HepG2 (cell line): Measurements from ENCODE around the gene KCNK7. TPM values are rescaled to one million over a fixed set of nuclear protein-coding genes. Genes with fewer than 3 reads are reported as not detected.

Experiments used
- GTF3A ChIP-seq: sonication (generic); formaldehyde crosslinking; conservative IDR thresholded peaks from 2 replicates; pipeline ENCODE4 v1.4.0; 2020; ENCODE audit warnings: mild to moderate bottlenecking, missing genetic modification reagents
- IKZF4 ChIP-seq: sonication (generic); formaldehyde crosslinking; IDR thresholded peaks from 2 replicates; pipeline ENCODE4 v1.5.1; 2020; ENCODE audit warnings: borderline replicate concordance, mild to moderate bottlenecking, low read depth, missing genetic modification reagents; ENCODE audit errors: not compliant biosample characterization
- RAD51 ChIP-seq: fragments of 450-650 bp; IDR thresholded peaks from 2 replicates; pipeline ENCODE4 v1.6.1; 2016; ENCODE audit warnings: borderline replicate concordance
- SMAD1 ChIP-seq: sonication (generic); formaldehyde crosslinking; IDR thresholded peaks from 2 replicates; pipeline ENCODE4 v1.4.0; 2020; ENCODE audit warnings: missing genetic modification reagents, low read depth, mild to moderate bottlenecking, borderline replicate concordance
- XRCC5 ChIP-seq: fragments of 200-400 bp; formaldehyde crosslinking; optimal IDR thresholded peaks from 2 replicates; pipeline ENCODE3; 2017; ENCODE audit warnings: mild to moderate bottlenecking, low read length
- ZBTB3 ChIP-seq: sonication (generic); formaldehyde crosslinking; IDR thresholded peaks from 2 replicates; pipeline ENCODE4 v1.4.0; 2020; ENCODE audit warnings: low read depth, mild to moderate bottlenecking, moderate library complexity, missing genetic modification reagents, borderline replicate concordance
- ZBTB8A ChIP-seq: sonication (generic); formaldehyde crosslinking; IDR thresholded peaks from 2 replicates; pipeline ENCODE4 v1.4.0; 2020; ENCODE audit warnings: mild to moderate bottlenecking, low read depth, missing genetic modification reagents, borderline replicate concordance
- polyA plus RNA-seq, 8 experiments: library from polyadenylated mRNA; depleted of rRNA in 3 of 8; stranded (reverse) in 7 of 8; unstranded in 1 of 8; fragments of >200 nt; fragmentation: Illumina TruSeq in 4 of 8; extraction: Trizol in 4 of 8; gene quantifications; 2 replicates each; pipeline versions ENCODE4 v1.2.1 to v1.2.3, GENCODE V29; 2011 to 2016; ENCODE audit warnings: low read depth in 4 of 8, missing spikeins in 1 of 8, mixed read lengths in 1 of 8; ENCODE audit not compliant: insufficient read depth in 1 of 8
- total RNA-seq, 5 experiments: library from RNA; depleted of rRNA; stranded (reverse); fragments of >200 nt; fragmentation: Illumina TruSeq; extraction: Trizol; gene quantifications; 2 replicates each; pipeline ENCODE4 v1.2.3, GENCODE V29; 2016; ENCODE audit warnings: low read depth in 1 of 5
- TF ChIP-seq, protein P1 (sequence below): sonication (generic); formaldehyde crosslinking; IDR thresholded peaks from 2 replicates; pipeline ENCODE4 v1.9.0; 2021; ENCODE audit warnings: mild to moderate bottlenecking, missing genetic modification reagents
- TF ChIP-seq, protein P2 (sequence below): sonication (generic); formaldehyde crosslinking; IDR thresholded peaks from 2 replicates; pipeline ENCODE4 v1.4.0; 2020; ENCODE audit warnings: missing genetic modification reagents
- TF ChIP-seq, protein P3 (sequence below): sonication (generic); formaldehyde crosslinking; IDR thresholded peaks from 2 replicates; pipeline ENCODE4 v1.5.1; 2020; ENCODE audit warnings: mild to moderate bottlenecking, missing genetic modification reagents
- TF ChIP-seq, protein P4 (sequence below): IDR thresholded peaks from 2 replicates; pipeline ENCODE4 v1.6.1; 2016; ENCODE audit warnings: low read depth, missing genetic modification reagents, missing compliant biosample characterization

KCNK7 gene
- total and polyA plus RNA-seq, 2 of the 13 experiments (the other 11 are each of a cell fraction or from before 2014, with no cell fraction given), result 0.11 TPM; not detected in 1

DNA sequence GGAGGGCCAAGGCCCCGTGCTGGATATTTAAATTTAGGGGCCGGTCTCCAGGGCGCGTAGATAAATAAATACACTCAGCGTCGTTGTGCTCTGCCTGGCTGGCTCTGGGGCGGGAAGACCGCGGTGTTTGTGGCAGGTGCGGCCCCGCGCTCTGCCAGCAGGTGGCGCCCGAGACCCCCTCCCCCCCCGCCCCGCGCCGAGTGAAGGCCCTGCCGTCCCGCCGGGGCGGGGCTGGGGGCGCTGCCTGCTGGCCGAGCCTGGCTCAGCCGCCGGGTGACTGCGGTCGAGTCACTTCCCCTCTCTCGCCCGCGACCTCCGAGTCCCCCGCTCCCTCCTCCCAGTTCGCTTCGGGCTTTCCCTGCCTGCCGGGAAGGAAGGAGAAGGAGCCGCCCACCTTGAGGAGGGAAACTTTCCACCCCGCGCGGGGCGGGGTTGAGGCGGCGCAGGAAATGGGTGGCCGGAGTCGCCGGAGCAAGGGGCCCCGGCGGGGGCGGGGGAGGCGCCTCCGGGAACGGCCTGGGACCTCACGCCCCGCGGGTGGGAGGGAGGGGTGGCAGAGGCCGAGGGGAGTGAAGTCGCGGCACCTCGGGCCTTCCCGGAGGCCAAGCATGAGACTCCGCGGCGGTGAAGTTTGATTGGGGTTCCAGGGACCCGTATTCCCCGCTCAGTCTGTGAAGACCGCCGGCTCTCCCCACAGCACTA, 21.3 kb downstream of the KCNK7 start (continued):
- TF ChIP-seq, protein P1, sequence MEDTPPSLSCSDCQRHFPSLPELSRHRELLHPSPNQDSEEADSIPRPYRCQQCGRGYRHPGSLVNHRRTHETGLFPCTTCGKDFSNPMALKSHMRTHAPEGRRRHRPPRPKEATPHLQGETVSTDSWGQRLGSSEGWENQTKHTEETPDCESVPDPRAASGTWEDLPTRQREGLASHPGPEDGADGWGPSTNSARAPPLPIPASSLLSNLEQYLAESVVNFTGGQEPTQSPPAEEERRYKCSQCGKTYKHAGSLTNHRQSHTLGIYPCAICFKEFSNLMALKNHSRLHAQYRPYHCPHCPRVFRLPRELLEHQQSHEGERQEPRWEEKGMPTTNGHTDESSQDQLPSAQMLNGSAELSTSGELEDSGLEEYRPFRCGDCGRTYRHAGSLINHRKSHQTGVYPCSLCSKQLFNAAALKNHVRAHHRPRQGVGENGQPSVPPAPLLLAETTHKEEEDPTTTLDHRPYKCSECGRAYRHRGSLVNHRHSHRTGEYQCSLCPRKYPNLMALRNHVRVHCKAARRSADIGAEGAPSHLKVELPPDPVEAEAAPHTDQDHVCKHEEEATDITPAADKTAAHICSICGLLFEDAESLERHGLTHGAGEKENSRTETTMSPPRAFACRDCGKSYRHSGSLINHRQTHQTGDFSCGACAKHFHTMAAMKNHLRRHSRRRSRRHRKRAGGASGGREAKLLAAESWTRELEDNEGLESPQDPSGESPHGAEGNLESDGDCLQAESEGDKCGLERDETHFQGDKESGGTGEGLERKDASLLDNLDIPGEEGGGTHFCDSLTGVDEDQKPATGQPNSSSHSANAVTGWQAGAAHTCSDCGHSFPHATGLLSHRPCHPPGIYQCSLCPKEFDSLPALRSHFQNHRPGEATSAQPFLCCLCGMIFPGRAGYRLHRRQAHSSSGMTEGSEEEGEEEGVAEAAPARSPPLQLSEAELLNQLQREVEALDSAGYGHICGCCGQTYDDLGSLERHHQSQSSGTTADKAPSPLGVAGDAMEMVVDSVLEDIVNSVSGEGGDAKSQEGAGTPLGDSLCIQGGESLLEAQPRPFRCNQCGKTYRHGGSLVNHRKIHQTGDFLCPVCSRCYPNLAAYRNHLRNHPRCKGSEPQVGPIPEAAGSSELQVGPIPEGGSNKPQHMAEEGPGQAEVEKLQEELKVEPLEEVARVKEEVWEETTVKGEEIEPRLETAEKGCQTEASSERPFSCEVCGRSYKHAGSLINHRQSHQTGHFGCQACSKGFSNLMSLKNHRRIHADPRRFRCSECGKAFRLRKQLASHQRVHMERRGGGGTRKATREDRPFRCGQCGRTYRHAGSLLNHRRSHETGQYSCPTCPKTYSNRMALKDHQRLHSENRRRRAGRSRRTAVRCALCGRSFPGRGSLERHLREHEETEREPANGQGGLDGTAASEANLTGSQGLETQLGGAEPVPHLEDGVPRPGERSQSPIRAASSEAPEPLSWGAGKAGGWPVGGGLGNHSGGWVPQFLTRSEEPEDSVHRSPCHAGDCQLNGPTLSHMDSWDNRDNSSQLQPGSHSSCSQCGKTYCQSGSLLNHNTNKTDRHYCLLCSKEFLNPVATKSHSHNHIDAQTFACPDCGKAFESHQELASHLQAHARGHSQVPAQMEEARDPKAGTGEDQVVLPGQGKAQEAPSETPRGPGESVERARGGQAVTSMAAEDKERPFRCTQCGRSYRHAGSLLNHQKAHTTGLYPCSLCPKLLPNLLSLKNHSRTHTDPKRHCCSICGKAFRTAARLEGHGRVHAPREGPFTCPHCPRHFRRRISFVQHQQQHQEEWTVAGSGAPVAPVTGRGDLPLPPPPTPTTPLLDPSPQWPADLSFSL (CRISPR knock-in tag), result no peak
- TF ChIP-seq RAD51 (no peak), SMAD1 (CRISPR knock-in tag) (no peak), ZBTB8A (CRISPR knock-in tag) (no peak), GTF3A (CRISPR knock-in tag) (no peak), XRCC5 (peak; percentile 26), IKZF4 (CRISPR knock-in tag) (no peak), ZBTB3 (CRISPR knock-in tag) (no peak)
- TF ChIP-seq, protein P2, sequence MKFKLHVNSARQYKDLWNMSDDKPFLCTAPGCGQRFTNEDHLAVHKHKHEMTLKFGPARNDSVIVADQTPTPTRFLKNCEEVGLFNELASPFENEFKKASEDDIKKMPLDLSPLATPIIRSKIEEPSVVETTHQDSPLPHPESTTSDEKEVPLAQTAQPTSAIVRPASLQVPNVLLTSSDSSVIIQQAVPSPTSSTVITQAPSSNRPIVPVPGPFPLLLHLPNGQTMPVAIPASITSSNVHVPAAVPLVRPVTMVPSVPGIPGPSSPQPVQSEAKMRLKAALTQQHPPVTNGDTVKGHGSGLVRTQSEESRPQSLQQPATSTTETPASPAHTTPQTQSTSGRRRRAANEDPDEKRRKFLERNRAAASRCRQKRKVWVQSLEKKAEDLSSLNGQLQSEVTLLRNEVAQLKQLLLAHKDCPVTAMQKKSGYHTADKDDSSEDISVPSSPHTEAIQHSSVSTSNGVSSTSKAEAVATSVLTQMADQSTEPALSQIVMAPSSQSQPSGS (CRISPR knock-in tag), result no peak
- TF ChIP-seq, protein P3, sequence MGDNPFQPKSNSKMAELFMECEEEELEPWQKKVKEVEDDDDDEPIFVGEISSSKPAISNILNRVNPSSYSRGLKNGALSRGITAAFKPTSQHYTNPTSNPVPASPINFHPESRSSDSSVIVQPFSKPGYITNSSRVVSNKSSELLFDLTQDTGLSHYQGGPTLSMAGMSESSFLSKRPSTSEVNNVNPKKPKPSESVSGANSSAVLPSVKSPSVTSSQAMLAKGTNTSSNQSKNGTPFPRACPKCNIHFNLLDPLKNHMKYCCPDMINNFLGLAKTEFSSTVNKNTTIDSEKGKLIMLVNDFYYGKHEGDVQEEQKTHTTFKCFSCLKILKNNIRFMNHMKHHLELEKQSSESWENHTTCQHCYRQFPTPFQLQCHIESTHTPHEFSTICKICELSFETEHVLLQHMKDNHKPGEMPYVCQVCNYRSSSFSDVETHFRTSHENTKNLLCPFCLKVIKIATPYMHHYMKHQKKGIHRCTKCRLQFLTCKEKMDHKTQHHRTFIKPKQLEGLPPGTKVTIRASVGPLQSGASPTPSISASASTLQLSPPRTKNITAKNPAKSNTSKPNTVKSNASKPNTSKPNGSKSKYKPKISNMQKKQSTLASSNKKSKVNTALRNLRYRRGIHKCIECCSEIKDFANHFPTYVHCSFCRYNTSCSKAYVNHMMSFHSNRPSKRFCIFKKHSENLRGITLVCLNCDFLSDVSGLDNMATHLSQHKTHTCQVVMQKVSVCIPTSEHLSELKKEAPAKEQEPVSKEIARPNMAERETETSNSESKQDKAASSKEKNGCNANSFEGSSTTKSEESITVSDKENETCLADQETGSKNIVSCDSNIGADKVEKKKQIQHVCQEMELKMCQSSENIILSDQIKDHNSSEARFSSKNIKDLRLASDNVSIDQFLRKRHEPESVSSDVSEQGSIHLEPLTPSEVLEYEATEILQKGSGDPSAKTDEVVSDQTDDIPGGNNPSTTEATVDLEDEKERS (CRISPR knock-in tag), result no peak
- TF ChIP-seq, protein P4, sequence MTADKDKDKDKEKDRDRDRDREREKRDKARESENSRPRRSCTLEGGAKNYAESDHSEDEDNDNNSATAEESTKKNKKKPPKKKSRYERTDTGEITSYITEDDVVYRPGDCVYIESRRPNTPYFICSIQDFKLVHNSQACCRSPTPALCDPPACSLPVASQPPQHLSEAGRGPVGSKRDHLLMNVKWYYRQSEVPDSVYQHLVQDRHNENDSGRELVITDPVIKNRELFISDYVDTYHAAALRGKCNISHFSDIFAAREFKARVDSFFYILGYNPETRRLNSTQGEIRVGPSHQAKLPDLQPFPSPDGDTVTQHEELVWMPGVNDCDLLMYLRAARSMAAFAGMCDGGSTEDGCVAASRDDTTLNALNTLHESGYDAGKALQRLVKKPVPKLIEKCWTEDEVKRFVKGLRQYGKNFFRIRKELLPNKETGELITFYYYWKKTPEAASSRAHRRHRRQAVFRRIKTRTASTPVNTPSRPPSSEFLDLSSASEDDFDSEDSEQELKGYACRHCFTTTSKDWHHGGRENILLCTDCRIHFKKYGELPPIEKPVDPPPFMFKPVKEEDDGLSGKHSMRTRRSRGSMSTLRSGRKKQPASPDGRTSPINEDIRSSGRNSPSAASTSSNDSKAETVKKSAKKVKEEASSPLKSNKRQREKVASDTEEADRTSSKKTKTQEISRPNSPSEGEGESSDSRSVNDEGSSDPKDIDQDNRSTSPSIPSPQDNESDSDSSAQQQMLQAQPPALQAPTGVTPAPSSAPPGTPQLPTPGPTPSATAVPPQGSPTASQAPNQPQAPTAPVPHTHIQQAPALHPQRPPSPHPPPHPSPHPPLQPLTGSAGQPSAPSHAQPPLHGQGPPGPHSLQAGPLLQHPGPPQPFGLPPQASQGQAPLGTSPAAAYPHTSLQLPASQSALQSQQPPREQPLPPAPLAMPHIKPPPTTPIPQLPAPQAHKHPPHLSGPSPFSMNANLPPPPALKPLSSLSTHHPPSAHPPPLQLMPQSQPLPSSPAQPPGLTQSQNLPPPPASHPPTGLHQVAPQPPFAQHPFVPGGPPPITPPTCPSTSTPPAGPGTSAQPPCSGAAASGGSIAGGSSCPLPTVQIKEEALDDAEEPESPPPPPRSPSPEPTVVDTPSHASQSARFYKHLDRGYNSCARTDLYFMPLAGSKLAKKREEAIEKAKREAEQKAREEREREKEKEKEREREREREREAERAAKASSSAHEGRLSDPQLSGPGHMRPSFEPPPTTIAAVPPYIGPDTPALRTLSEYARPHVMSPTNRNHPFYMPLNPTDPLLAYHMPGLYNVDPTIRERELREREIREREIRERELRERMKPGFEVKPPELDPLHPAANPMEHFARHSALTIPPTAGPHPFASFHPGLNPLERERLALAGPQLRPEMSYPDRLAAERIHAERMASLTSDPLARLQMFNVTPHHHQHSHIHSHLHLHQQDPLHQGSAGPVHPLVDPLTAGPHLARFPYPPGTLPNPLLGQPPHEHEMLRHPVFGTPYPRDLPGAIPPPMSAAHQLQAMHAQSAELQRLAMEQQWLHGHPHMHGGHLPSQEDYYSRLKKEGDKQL (CRISPR knock-in tag), result no peak
